Cardiac septum (tissue), 1 donor: ENCODE results near the gene MACROH2A2. TPM values are rescaled to one million over a fixed set of nuclear protein-coding genes. Genes with fewer than 3 reads are reported as not detected.
"Not testable (repeated sequence)": the region's sequence is repeated elsewhere in the genome, so short reads cannot be mapped to it uniquely, and the experiment has no call there.

Experiments
- DNase-seq: peaks from one replicate; pipeline ENCODE4 v3.0.0-alpha.2; 2020; ENCODE audit warnings: low spot score
- intact Hi-C: fragments of 100-400 bp; cut with DNase I; formaldehyde crosslinking; loops from one replicate; pipeline ENCODE4 v1.14.0; 2022
- total RNA-seq: library from RNA; stranded (reverse); fragmentation: NEBNext Ultra II Directional; extraction: Animal tissue kit (Norgen Biotek cat#: 25700); gene quantifications from one replicate; pipeline ENCODE4 v1.2.1, GENCODE V29; 2021
- donor health status: DM: no; HTN: no; CAD: no.

MACROH2A2 gene
- total RNA-seq, 1 donor from 2014 or later: 15.3 TPM

DNA sequence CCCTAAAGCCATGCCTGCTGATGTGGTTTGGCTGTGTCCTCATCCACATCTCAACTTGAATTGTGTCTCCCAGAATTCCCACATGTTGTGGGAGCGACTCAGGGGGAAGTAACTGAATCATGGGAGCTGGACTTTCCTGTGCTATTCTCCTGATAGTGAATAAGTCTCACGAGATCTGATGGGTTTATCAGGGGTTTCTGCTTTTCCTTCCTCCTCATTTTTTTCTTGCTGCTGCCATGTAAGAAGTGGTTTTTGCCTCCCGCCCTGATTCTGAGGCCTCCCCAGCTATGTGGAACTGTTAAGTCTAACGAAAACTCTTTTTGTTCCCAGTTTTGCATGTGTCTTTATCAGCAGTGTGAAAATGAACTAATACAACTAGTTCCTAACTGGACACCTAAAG is 11.8 kb downstream of the MACROH2A2 start:
- intact Hi-C loops: no loop called here

DNA sequence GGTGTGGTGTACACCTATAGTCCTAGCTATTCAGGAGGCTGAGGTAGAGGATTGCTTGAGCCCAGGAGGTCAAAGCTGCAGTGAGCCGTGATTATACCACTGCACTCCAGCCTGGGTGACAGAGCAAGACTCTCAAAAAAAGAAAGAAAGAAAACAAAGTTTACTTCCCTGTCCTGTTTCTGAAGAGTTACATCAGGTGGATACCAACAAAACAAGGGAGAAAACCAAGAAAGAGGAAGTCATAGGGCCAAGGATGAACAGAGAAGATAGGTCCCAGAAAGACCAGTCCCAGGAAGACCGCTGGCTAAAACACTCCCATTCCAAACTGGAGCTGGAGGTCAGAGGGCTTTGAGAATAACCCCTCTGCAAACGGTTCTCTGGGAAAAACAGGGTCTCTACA is 13.5 kb downstream of the MACROH2A2 start:
- no peak for DNase-seq
- intact Hi-C loops: no loop called here

More for the DNA sequence above, 11.8 kb downstream of the MACROH2A2 start:
- no peak for DNase-seq

DNA sequence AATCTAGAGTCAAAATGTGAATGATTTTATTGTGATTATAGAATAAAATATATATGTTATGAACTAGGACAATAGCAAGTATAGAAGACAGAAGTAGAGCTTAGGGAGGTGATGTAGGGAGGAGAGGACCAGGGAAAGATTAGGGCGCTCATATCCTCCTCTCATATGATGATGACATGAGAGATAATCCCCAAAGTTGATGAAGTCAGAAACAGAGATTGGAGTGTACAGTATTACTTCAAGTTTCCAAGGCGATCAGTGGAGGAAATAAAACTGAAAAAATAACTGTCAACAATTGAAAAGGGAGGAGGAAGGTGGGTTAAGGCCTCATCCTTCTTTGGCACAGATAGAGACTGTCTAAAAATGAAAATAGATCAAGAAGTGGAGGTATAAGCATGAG is 14.9 kb downstream of the MACROH2A2 start:
- intact Hi-C loops: no loop called here
- no peak for DNase-seq

DNA sequence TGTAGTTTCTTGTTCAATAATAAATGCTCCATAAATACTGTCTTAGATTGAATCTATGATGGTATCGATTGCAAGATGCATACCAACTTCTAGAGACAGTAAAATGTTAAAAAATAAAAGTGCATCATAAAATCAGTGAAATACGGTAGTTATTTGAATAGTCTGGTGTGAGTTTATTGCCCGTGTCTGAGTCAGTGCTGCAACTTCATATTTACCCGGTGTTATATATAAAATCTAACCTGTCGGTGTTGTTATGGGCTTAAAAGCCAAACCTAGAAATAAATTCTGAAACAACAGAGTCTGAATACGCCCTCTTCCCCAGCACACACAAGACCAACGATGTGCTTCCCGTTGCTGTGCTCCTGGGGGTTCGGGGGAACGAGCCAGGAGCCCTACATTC is 16.3 kb downstream of the MACROH2A2 start:
- DNase-seq: no peak
- intact Hi-C loops: no loop called here

DNA sequence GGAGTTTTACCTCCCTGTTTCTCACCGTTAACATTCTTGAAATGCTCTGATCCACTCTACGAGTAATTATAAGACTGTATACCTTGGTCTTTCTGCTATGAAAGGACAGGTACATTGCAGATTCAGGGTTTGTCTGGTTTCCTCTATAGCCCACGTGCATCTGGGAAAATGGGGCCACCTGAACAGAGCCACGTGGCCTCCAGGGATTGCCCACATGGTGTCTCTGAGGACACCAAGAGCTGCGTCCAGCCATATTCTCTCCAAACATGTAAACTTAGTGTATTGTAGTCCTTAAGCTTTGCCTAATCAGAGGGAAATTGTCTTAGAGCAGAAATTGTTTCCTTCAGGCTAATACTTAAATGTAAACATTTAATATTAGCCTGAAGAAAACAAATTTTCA is 16.7 kb downstream of the MACROH2A2 start:
- intact Hi-C loops: no loop called here
- no peak for DNase-seq

DNA sequence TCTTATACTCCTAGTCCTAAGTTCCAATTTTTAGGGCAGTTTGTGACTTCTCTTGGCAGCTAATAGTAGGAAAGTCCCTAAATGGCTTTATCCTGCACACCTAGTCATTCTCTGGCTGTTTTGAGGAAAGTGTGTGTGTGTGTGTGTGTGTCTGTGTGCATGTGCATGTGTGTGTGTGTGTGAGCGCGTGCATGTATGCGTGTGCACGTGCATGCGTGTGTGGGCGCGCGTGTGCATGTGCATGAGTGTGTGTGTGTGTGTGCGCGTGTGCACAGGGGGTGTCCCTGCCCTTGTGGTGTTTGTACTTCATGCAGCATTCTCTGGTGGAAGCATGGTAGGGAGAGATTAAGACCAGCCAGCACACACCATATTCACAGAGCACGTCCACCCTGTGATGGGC is 18.2 kb downstream of the MACROH2A2 start:
- DNase-seq: no peak
- intact Hi-C loops: no loop called here

DNA sequence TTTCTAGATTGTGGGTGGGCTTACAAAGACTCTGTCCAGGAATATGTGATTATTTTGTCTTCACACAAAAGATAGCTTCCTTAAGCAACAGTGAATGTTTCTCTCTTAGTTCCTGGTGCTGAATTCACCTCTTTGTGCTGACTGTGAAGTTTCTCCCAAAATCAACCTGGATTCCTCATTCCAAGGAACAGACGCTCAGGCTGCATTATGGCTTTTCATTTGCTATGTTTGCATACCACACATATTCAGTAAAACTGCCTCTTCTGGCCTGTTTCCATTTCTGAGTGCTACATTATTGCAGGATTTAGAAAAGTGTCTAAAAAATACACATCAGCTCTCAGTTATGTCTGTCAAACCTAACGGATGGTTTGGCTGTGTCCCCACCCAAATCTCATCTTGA is 21.5 kb downstream of the MACROH2A2 start:
- intact Hi-C loops: no loop called here
- no peak for DNase-seq

DNA sequence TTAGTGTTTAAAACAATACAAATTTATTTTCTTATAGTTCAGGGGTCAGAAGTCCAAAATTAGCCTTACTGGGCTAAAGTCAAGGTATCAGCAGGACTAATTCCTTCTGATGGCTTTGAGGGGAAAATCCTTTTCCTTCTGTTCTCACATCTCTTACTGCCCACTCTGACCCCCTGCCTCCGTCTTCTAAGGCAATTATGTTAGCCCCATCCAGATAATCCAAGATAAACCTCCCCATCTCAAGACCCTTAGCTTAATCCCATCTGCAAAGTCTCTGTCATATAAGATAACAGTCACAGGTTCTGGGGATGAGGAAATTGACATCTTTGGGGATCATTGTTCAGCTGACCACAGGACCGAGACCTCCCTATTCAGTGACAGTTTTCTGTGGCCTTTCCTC is 22.3 kb downstream of the MACROH2A2 start:
- DNase-seq: no peak
- intact Hi-C loops: no loop called here

DNA sequence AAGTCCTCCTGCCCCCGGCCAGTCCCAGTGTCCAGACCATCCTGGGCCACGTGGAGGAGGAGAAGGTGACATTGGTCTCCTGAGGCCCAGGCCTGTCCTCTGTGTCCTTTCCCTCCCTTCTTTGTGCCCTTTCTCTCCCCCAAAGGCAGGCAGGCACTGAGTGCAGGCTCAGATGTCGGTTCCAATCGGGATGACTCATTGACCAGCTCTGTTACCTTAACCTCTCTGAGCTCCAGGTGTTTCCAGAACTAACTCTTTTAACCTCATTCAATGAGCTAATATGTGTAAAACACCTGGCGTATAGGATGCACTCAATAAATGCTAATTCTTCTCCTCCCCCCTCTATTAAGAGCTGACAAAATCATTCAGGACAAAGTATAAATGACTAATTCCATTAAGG is 25.7 kb downstream of the MACROH2A2 start:
- intact Hi-C loops: no loop called here
- DNase-seq: no peak

DNA sequence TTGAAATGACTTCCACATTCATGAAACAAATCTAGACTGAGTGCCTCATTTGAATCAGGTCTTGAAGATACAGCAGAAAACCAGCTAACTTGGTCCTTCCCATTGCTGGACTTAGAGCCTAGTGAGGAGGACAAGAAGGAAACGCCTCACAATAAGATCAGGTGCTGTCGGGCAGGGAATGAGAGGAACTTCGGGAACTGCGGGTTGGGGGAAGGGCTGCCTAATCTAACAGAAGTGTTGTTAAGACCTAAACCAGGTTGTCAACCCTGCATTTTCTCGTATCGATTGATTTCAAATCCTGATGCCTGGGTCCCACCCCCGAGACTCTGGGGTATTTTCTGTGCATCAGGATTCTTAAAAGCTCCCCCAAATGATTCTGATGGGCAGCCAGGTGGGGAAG is 26.3 kb downstream of the MACROH2A2 start:
- intact Hi-C loops: no loop called here
- DNase-seq: no peak

DNA sequence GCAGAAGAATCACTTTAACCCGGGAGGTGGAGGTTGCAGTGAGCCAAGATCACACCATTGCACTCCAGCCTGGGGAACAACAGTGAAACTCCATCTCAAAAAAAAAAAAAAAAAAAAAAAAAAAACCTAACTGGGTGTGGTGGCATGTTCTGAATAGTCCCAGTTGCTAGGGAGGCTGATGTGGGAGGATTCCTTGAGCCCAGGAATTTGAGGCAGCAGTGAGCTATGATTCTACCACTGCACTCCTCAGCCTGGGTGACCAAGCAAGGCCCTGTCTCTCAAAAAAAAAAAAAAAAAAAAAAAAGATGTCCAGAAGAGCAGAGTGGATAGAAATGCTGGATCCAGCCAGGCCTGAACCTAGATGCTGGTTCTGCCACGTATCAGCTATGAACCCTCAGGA is 28.1 kb downstream of the MACROH2A2 start:
- DNase-seq, intact Hi-C loops: not testable (repeated sequence)

DNA sequence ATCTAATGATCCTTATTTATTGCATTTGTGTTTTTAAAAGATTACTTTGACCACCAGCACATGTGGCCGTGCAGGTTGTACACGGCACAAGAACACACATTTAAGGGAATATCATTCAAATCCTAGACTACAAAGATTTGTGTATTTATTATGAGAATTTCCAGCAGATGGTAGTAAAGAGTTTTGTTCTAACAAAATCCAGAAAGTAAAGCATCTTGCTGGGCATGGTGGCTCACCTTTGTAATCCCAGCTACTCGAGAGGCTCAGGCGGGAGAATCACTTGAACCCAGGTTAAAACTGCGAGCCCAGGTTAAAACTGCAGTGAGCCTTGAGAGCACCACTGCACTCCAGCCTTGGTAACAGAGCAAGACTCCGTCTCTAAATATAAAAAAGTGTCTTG is 31.5 kb downstream of the MACROH2A2 start:
- no peak for DNase-seq
- intact Hi-C loops: no loop called here

DNA sequence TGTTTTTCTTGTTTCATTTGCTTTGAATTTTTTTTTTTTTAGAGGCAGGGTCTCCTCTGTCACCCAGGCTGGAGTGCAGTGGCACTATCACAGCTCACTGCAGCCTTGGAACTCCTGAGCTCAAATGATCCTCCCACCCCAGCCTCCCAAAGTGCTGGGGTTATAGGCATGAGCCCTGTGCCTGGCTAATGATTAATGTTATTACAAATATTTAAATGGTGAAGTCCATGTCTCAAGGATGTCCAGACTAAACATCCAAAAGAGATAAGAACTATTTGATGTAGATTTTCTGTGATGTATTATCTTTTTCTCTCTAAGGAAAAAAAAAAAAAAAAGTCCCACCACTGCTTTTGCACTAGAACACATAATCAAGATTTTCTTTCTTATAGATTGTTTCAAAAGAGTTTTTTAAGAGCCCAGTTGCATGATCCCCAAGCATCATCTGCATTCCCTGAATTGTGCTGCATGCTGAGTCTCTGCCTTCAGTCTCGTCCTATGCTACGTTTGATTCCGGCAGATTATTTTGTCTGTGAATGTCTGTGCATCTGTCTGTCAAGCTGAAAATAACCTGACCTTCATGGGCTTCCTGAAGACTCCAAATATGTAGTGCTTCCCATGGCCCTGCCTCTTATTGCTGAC is 33.4 kb downstream of the MACROH2A2 start:
- intact Hi-C loops: no loop called here

DNA sequence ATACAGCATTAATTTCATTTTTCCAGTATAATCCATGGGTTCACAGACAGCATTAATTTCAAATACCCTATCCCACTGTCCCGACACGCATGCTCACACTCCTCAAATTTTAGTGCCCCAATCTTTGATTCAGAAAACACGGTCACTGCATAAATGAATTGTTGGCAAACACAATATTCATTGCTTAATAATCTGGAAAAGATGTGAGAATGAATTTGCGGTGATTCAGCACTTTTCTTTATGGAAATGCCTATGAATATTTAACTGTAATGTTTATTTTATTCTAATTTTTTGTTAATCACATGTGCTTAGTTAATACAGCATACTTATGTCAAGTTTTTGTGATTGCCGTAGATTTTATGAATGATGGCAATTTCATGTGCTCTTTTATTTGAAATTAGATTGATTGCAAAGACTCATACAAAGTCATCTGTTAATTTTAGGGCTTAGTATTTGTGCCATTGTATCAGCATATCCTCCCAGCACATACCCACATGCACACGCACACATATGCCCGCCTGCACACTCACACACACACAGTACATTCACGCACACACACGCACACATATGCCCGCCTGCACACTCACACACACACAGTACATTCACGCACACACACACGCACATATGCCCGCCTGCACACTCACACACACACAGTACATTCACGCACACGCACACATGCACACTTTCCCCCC is 35.1 kb downstream of the MACROH2A2 start:
- DNase-seq: no peak
- intact Hi-C loops: no loop called here

More for the DNA sequence above, 33.4 kb downstream of the MACROH2A2 start:
- DNase-seq: no peak

DNA sequence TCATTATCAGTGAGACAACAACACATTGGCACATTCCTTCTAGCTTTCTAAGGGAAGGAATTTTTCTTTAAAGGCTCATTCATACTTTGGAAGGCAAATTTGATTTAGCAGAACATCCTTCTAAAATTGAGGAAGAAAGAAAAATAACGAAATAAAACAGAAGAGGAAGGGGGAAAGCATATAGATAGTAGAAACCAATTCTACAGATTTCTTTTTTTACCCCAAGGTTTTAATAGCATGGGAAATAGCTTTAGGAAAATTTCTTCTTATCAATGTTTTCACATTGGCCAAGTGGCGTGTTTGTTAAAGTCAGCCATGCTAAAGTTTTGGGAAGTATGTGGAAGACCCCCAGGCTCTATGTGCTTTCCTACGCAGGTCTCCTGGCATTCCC is 35.7 kb downstream of the MACROH2A2 start:
- intact Hi-C loops: no loop called here
- no peak for DNase-seq

DNA sequence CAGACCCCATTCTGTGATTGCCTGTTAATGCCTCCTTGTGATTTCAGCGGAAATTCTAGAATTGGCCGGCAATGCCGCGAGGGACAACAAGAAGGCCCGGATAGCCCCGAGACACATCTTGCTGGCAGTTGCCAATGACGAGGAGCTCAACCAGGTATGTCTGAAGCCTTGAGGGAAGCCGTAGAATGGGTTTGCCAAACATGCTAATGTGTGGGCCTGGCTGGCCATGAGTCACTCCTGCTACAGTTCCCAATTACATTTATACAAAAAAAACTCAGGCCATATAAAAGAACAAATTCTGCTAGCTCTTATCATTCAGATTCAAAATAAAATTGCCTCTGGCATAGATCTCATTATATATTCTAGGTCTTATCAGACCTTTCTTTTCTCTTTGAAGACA is 37.4 kb downstream of the MACROH2A2 start:
- no peak for DNase-seq
- intact Hi-C loops: no loop called here

DNA sequence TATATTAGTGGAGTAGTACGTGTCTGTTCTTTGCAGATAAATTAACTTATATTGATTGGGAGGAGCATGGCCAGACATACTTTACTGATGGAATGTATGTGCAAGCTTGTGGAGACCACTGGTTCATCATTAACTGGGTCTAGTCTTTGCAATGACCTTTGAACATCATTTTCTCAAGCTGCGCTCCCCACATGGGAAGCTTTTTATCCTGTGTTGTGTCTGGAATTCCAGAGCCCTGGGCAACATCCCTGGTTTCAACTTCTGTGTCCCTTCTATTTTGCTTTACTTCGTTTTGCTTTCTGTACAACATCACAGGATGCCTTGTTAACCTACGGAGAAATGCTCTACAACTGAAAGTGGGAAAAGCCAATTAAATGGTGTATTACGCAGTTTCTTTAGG is 38.3 kb downstream of the MACROH2A2 start:
- DNase-seq: no peak
- intact Hi-C loops: no loop called here

DNA sequence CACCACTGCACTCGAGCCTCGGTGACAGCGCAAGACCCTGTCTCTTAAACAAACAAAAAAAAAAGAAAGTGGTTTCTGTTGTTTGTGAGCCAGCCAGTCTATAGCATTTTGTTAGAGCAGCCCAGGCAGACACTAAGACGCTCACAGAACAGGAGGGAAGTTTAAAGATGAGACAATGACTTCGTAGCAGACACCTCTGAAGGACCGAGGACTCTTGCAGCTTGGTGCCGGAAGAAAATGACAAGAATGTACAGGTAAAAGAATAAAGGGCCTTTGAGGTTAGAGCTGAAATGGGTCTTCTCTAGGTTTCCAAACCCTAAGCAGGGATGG is 39.7 kb downstream of the MACROH2A2 start:
- DNase-seq: no peak
- intact Hi-C loops: no loop called here

DNA sequence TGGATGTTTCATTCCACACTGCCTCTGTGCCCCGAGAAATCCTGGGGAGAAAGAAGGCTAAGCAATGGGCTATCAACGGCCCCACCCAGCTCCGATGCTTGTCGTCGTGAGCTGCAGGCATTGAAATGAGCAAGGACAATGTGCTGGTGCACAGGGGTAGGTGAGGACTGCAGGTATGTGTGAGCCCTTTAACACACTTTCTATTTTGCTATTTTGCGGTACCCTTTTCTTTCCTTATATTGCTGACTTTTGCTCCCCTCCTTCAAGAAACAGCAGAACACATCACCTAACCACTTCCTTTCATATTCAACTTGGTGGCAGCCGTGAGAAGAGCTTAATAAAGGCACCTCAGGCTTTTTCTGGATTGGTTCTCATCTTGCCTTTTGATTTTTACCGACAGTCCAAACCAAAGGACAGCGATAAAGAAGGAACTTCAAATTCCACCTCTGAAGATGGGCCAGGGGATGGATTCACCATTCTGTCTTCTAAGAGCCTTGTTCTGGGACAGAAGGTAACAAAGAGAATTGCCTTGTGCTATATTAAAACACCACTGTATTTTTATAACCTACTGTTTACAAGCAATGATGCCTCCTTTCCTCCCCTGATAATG is 40.8 kb downstream of the MACROH2A2 start:
- DNase-seq: no peak
- intact Hi-C loops: no loop called here

DNA sequence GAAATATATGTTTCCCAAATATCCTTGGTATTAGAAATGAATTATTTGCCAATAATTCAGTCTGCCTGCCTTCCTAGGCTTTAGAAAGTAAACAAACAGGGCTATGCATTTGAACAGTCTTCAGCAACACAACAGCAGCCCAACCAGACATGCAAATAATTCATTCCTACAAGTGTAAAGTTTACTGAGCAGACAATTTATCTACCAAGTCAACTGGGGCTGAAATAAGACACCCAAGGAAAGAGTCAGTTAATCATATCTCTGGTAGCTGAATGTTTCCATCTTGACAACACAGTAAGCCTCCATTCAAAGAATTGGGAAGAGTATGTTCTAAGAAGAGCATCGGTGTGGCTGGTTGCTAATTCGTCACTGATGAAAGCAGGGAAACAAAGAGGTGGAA is 41.6 kb downstream of the MACROH2A2 start:
- no peak for DNase-seq
- intact Hi-C loops: no loop called here

DNA sequence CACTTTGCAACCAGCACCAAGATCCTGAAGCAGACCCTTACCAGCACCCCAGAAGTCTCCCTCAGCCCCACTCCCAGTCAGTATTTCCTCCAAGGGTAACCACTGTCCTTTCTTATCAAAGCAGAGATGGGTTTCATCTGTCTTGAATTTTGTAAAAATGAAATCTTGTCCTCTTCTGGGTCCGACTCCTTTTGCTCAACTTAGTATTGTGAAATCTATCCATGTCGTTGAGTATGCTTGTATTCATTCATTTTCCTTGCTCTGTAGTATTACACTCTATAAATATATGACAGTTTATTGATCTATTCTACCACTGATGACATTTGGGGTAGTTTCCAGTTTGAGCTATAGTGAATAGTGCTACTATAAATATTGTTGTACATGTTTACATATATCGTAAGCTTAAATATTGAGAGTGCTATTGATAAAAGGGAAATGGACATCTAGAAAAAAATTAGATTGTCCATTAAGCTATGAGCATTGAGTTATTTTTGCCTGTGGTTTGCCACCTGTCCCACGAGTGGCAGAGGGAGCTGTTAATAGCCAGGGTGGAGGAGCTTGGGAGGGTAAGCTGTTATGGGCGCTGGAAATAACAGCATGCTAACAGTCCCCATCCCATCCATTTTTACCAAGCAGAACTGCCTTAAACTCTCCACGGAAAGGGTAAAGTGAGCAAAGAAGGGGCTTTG is 43.5 kb downstream of the MACROH2A2 start:
- no peak for DNase-seq
- intact Hi-C loops: no loop called here
